NB4 (cell line): Measurements from ENCODE around the gene CBLB.

Experiments
- MYC ChIP-seq: IDR thresholded peaks from 2 replicates; pipeline ENCODE4 v1.6.1; 2011; ENCODE audit warnings: low read depth, low read length
- POLR2A ChIP-seq: IDR thresholded peaks from 2 replicates; pipeline ENCODE4 v1.6.1; 2011; ENCODE audit warnings: mild to moderate bottlenecking; ENCODE audit not compliant: insufficient read length; ENCODE audit errors: extremely low read depth
- TF ChIP-seq, protein P1 (sequence below): IDR thresholded peaks from one replicate; pipeline ENCODE4 v1.5.1; 2012; ENCODE audit warnings: low read depth, low read length

DNA sequence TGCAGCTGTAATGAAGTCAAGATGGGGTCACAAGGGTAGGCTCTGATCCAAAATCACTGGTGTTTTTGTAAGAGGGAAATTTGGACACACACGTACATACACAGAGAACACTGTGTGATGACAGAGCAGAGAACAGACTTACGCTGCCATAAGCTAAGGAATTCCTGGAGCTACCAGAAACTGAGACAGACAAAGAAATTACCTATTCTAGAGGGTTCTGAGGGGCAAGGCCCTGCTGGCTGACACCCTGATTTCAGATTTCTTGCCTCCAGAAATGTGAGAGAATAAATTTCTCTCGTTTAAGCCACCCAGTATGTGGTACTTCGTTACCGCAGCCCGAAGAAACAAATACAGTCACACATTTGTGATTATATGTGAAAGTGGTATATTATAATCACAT lies 24.8 kb downstream of the CBLB start:
- TF ChIP-seq POLR2A = no peak
- TF ChIP-seq, protein P1, sequence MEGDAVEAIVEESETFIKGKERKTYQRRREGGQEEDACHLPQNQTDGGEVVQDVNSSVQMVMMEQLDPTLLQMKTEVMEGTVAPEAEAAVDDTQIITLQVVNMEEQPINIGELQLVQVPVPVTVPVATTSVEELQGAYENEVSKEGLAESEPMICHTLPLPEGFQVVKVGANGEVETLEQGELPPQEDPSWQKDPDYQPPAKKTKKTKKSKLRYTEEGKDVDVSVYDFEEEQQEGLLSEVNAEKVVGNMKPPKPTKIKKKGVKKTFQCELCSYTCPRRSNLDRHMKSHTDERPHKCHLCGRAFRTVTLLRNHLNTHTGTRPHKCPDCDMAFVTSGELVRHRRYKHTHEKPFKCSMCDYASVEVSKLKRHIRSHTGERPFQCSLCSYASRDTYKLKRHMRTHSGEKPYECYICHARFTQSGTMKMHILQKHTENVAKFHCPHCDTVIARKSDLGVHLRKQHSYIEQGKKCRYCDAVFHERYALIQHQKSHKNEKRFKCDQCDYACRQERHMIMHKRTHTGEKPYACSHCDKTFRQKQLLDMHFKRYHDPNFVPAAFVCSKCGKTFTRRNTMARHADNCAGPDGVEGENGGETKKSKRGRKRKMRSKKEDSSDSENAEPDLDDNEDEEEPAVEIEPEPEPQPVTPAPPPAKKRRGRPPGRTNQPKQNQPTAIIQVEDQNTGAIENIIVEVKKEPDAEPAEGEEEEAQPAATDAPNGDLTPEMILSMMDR = no peak
- no peak for TF ChIP-seq MYC
